Testis (tissue), 3 donors: ENCODE data around the gene ANKS1B. TPM values are rescaled to one million over a fixed set of nuclear protein-coding genes. Genes with fewer than 3 reads are reported as not detected.

ENCODE experiments used
- DNase-seq: peaks from one replicate; pipeline ENCODE4 v3.0.0-alpha.2; 2019
- H3K27ac ChIP-seq, 2 donors: fragments of 200-600 bp; sonication (generic); one replicate each; pipeline ENCODE4 v1.5.1; 2019
- H3K27me3 ChIP-seq: fragments of 200-600 bp; sonication (generic); one replicate; pipeline ENCODE4 v1.5.1; 2019
- H3K36me3 ChIP-seq: fragments of 200-600 bp; sonication (generic); one replicate; pipeline ENCODE4 v1.5.1; 2017; ENCODE audit warnings: low read depth; ENCODE audit errors: missing control alignments
- H3K4me1 ChIP-seq: fragments of 200-600 bp; sonication (generic); one replicate; pipeline ENCODE4 v1.5.1; 2019
- H3K4me3 ChIP-seq, 2 donors: fragments of 200-600 bp; sonication (generic); one replicate each; pipeline ENCODE4 v1.5.1; 2017 to 2019
- H3K9me3 ChIP-seq: fragments of 200-600 bp; sonication (generic); one replicate; pipeline ENCODE4 v1.5.1; 2017
- POLR2A ChIP-seq: fragments of 450-650 bp; IDR thresholded peaks from one replicate; pipeline ENCODE4 v1.6.1; 2017; ENCODE audit warnings: antibody characterized with exemption, mild to moderate bottlenecking, moderate library complexity
- WGBS, 2 donors: methylation state at CpG; one replicate each; pipeline ENCODE4 v1.1.5; 2018; 5-methylcytosine and 5-hydroxymethylcytosine counted together
- intact Hi-C: fragments of 100-400 bp; cut with DNase I; formaldehyde crosslinking; loops from one replicate; pipeline ENCODE4 v1.15.1; 2023; ENCODE audit warnings: low total_unique reads
- polyA plus RNA-seq: library from polyadenylated mRNA; stranded (reverse); fragments of 350-450 nt; fragmentation: Illumina TruSeq; extraction: RNeasy Lipid Tissue Mini Kit (QIAGEN cat#74804); gene quantifications from one replicate; pipeline ENCODE4 v1.2.3, GENCODE V29; 2014; ENCODE audit warnings: low read depth, low replicate concordance; ENCODE audit not compliant: insufficient read depth
- total RNA-seq, 2 donors: library from RNA; depleted of rRNA; stranded (reverse); fragments of >200 nt; gene quantifications; one replicate each; pipeline ENCODE4 v1.2.3, GENCODE V29; 2016
- TF ChIP-seq, protein P1 (sequence below), 3 experiments: fragments of 450-650 bp in 2 of 3; fragments of 200-600 bp in 1 of 3; sonication (generic) in 1 of 3; IDR thresholded peaks; one replicate each; pipeline ENCODE4 v1.5.1; 2016 to 2019; ENCODE audit warnings: antibody characterized with exemption in 3 of 3, mild to moderate bottlenecking in 2 of 3, moderate library complexity in 1 of 3

Gene ANKS1B
- total and polyA plus RNA-seq, 3 donors from 2014 or later, result 26.8 to 58.2 (median 30.9) TPM

DNA sequence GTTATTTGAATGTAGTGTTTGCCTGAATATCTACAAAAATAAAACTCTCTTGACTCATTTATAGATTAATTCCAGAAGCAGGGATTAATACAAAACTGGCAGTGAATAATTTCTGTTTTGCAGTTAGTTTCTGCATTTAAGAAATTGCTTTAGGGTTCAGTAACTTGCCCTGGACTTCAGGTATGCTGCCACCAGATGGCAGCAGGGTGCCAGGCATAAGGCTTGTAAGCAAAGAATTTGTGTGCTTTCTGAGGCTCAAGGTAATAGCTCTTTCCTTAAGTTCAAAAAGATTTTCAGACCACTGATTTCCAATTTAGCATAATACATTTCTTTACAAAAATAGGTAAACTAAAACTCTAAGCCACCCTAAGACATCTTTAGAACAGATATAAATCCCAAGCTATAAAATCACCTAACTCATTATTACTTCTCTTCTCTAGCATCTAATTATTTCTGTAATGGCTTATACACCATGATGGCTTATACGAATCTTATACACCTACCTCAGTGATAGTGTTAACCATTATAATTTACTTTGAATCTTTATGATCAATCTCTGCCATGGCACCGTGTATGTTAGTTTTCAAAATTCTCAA is 941.3 kb downstream of the ANKS1B start:
- 71 to 78% methylated on average over 2 of the region's 2 CpGs for WGBS, 2 donors
- Histone ChIP-seq H3K36me3 (no peaks in the 10 kb centered on the region), H3K27ac (no peak overlapping the region), H3K9me3 (no peaks in the 10 kb centered on the region), H3K27me3 (no peaks in the 10 kb centered on the region), H3K4me1 (no peaks in the 10 kb centered on the region), H3K4me3 (no peak overlapping the region)
- peak; percentile 85 for DNase-seq
- intact Hi-C loops, result no loop called here
- TF ChIP-seq, protein P1, sequence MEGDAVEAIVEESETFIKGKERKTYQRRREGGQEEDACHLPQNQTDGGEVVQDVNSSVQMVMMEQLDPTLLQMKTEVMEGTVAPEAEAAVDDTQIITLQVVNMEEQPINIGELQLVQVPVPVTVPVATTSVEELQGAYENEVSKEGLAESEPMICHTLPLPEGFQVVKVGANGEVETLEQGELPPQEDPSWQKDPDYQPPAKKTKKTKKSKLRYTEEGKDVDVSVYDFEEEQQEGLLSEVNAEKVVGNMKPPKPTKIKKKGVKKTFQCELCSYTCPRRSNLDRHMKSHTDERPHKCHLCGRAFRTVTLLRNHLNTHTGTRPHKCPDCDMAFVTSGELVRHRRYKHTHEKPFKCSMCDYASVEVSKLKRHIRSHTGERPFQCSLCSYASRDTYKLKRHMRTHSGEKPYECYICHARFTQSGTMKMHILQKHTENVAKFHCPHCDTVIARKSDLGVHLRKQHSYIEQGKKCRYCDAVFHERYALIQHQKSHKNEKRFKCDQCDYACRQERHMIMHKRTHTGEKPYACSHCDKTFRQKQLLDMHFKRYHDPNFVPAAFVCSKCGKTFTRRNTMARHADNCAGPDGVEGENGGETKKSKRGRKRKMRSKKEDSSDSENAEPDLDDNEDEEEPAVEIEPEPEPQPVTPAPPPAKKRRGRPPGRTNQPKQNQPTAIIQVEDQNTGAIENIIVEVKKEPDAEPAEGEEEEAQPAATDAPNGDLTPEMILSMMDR (IDR thresholded peaks at IDR 0.05), result peak; percentile 71 to 83 (median 76)
- no peak for TF ChIP-seq POLR2A

DNA sequence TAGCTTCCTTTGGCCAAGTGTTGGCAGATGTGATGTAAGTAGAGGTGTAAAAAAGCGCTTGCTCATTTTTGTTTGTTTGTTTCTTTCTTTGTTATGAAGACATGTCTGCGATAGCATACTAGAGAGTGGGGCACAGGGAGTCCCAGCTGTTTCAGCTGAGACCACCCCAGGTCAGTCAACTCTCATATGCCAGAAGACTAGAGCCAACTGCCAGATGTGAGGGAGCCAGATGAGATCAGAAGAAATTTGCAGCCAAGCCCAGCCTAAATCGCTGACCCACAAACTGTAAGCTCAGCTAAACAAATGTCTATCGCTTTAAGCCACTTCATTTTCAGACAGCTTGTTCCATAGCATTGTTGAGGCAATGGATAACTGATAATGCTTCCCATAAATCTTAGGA is 942.5 kb downstream of the ANKS1B start:
- Histone ChIP-seq H3K27ac (no peak overlapping the region), H3K27me3 (no peaks in the 10 kb centered on the region), H3K36me3 (no peaks in the 10 kb centered on the region), H3K9me3 (no peaks in the 10 kb centered on the region), H3K4me3 (no peak overlapping the region), H3K4me1 (no peaks in the 10 kb centered on the region)
- no peak for DNase-seq
- intact Hi-C loops, result no loop called here
- 77 to 81% methylated on average over 4 of the region's 4 CpGs for WGBS, 2 donors
- no peak for TF ChIP-seq POLR2A
- TF ChIP-seq, protein P1 (IDR thresholded peaks at IDR 0.05), result no peak

- TF ChIP-seq POLR2A, result no peak
- TF ChIP-seq, protein P1 (IDR thresholded peaks at IDR 0.05), result no peak
- H3K27ac ChIP-seq, result no peak overlapping the region
- no peak for DNase-seq
- WGBS, 2 donors, result 93 to 94% methylated on average over 9 of the region's 9 CpGs
- no peaks in the 10 kb centered on the region for H3K4me1 ChIP-seq
- no peaks in the 10 kb centered on the region for H3K36me3 ChIP-seq
- no peaks in the 10 kb centered on the region for H3K27me3 ChIP-seq
- H3K9me3 ChIP-seq, result no peaks in the 10 kb centered on the region
- intact Hi-C loops, result no loop called here
- H3K4me3 ChIP-seq, result no peak overlapping the region
Observed at GRCh38 chr12:99039367-99040120, 945.2 kb downstream of the ANKS1B start.

DNA sequence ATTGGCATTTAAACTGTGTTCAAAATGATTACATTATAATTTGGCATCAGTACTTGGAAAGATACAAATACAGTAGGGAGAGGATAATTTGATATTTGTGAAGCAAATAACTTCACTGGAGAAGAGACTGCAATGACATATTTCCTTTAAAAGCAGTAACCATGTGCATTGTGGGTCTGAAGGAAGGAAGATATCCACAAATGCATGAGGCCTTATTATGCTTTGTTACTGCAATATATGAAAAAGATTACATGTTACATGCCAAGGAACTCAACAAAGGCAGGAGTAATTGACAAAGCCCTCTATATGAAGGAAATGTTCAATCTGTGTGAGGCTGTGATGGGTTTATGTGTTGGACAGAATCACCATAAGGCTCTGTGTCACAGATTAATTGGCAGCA is 948.2 kb downstream of the ANKS1B start:
- no peak overlapping the region for H3K4me3 ChIP-seq
- H3K9me3 ChIP-seq, result no peaks in the 10 kb centered on the region
- no peak overlapping the region for H3K27ac ChIP-seq
- no peak for DNase-seq
- TF ChIP-seq, protein P1 (IDR thresholded peaks at IDR 0.05), result no peak
- TF ChIP-seq POLR2A, result no peak
- H3K27me3 ChIP-seq, result no peaks in the 10 kb centered on the region
- H3K36me3 ChIP-seq, result no peaks in the 10 kb centered on the region
- intact Hi-C loops, result no loop called here
- H3K4me1 ChIP-seq, result no peaks in the 10 kb centered on the region
